HCT116 (cell line): Measurements from ENCODE around the gene IER3IP1. TPM values are rescaled to one million over a fixed set of nuclear protein-coding genes. Genes with fewer than 3 reads are reported as not detected.

Source experiments
- ATAC-seq: fragments of 200-7000 bp; cut with Tn5 transposase; 2 replicates; pipeline ENCODE4 v1.9.1; 2020; ENCODE audit warnings: mild to moderate bottlenecking, moderate library complexity
- BruUV-seq: library from RNA; stranded (reverse); fragments of 400-500 nt; replicated peaks from 2 replicates; lab custom pipeline; 2021; lab: Mats Ljungman, UMichigan
- CTCF ChIA-PET: fragments of 300-600 bp; sonication (Branson Sonifier 250); formaldehyde crosslinking; loops from one replicate; lab custom pipeline; 2021; ENCODE audit warnings: antibody characterized with exemption; lab: Charles Lee
- POLR2A ChIA-PET: fragments of 300-600, 350-600 bp; sonication (Branson Sonifier 250); formaldehyde crosslinking; loops from one replicate; lab custom pipeline; 2021; ENCODE audit warnings: antibody characterized with exemption; lab: Charles Lee
- RAD21 ChIA-PET, 2 experiments: fragments of 300-600 bp; sonication (Branson Sonifier 250); formaldehyde crosslinking; loops; one replicate each; lab custom pipeline; 2023; ENCODE audit warnings: low total read pairs in 2 of 2; ENCODE audit not compliant: uncharacterized antibody in 2 of 2, unreplicated experiment in 2 of 2, low non-redundant PET in 1 of 2; lab: Charles Lee
- DNase-seq: peaks from one replicate; pipeline ENCODE4 v3.0.0-alpha.2; 2010; ENCODE audit warnings: low read depth, low spot score
- H2AFZ ChIP-seq: fragments of 200-600 bp; shearing (Covaris generic), sonication (generic); 2 replicates; pipeline ENCODE4 v1.6.1; 2017; ENCODE audit warnings: low read depth, mixed run types, mixed read lengths, antibody characterized with exemption, low read length; ENCODE audit not compliant: poor library complexity, severe bottlenecking
- H3K27ac ChIP-seq: 2 replicates; pipeline ENCODE4 v1.5.1; 2012; ENCODE audit warnings: low read depth, low read length
- H3K27me3 ChIP-seq: fragments of 200-600 bp; sonication (generic); 2 replicates; pipeline ENCODE4 v1.6.1; 2016; ENCODE audit warnings: mixed run types, low read length, mixed read lengths; ENCODE audit not compliant: insufficient read depth
- H3K36me3 ChIP-seq, 2 experiments: fragments of 200-500 bp in 1 of 2; fragments of 200-600 bp in 1 of 2; sonication (Bioruptor generic) in 1 of 2; sonication (generic) in 1 of 2; 2 replicates each; pipeline versions ENCODE4 v1.5.1 to v1.6.1; 2014 to 2016; ENCODE audit warnings: low read length in 2 of 2, inconsistent platforms in 1 of 2, mixed read lengths in 1 of 2, mixed run types in 1 of 2; ENCODE audit not compliant: insufficient read depth in 2 of 2, control insufficient read depth in 1 of 2
- H3K4me1 ChIP-seq, 2 experiments: fragments of 200-600 bp in 1 of 2; sonication (generic) in 1 of 2; 2 replicates each; pipeline versions ENCODE4 v1.5.1 to v1.6.1; 2012 to 2017; ENCODE audit warnings: low read length in 2 of 2, inconsistent platforms in 1 of 2, mild to moderate bottlenecking in 1 of 2, mixed read lengths in 1 of 2, mixed run types in 1 of 2, moderate library complexity in 1 of 2; ENCODE audit not compliant: insufficient read depth in 2 of 2, control insufficient read depth in 1 of 2
- H3K4me2 ChIP-seq: fragments of 200-600 bp; sonication (generic); 2 replicates; pipeline ENCODE4 v1.6.1; 2017; ENCODE audit warnings: mixed run types, low read length, mixed read lengths
- H3K4me3 ChIP-seq, 2 experiments: fragments of 200-600 bp in 1 of 2; sonication (generic) in 1 of 2; replicated peaks in 1 of 2; 2 replicates each; pipeline ENCODE4 v1.5.1; 2011 to 2016; ENCODE audit warnings: low read length in 2 of 2, control low read depth in 1 of 2, low read depth in 1 of 2, mild to moderate bottlenecking in 1 of 2, mixed read lengths in 1 of 2, mixed run types in 1 of 2
- H3K79me2 ChIP-seq: fragments of 200-600 bp; sonication (generic); 2 replicates; pipeline ENCODE4 v1.6.1; 2017; ENCODE audit warnings: mild to moderate bottlenecking, mixed run types, low read length, moderate library complexity, mixed read lengths; ENCODE audit not compliant: insufficient read depth
- H3K9ac ChIP-seq: fragments of 200-600 bp; sonication (generic); 2 replicates; pipeline ENCODE4 v1.6.1; 2016; ENCODE audit warnings: low read length, mixed read lengths
- H3K9me2 ChIP-seq: fragments of 200-600 bp; sonication (generic), shearing (Covaris generic); 2 replicates; pipeline ENCODE4 v1.6.1; 2017; ENCODE audit warnings: mixed run types, mild to moderate bottlenecking, moderate library complexity; ENCODE audit not compliant: insufficient read depth
- H3K9me3 ChIP-seq, 2 experiments: fragments of 200-500 bp in 1 of 2; fragments of 200-600 bp in 1 of 2; sonication (Bioruptor generic) in 1 of 2; sonication (generic) in 1 of 2; 2 replicates each; pipeline ENCODE4 v1.6.1; 2014 to 2017; ENCODE audit warnings: low read length in 2 of 2, mixed read lengths in 2 of 2, inconsistent platforms in 1 of 2, low read depth in 1 of 2, mild to moderate bottlenecking in 1 of 2, mixed run types in 1 of 2, moderate library complexity in 1 of 2; ENCODE audit not compliant: control insufficient read depth in 1 of 2, insufficient read depth in 1 of 2
- H4K20me1 ChIP-seq: fragments of 200-600 bp; sonication (generic), shearing (Covaris generic); 2 replicates; pipeline ENCODE4 v1.6.1; 2017; ENCODE audit warnings: mixed run types, mild to moderate bottlenecking, moderate library complexity; ENCODE audit not compliant: insufficient read depth
- CBX3 ChIP-seq: IDR thresholded peaks from 2 replicates; pipeline ENCODE4 v1.6.1; 2012; ENCODE audit warnings: low read depth
- EZH2 ChIP-seq: fragments of 200-600 bp; sonication (generic); IDR thresholded peaks from 2 replicates; pipeline ENCODE4 v1.6.1; 2017; ENCODE audit warnings: antibody characterized with exemption, mixed run types
- EZH2phosphoT487 ChIP-seq: fragments of 200-600 bp; IDR thresholded peaks from 2 replicates; pipeline ENCODE4 v1.6.1; 2018; ENCODE audit warnings: antibody characterized with exemption, borderline replicate concordance
- JUND ChIP-seq: IDR thresholded peaks from 2 replicates; pipeline ENCODE4 v1.6.1; 2012
- POLR2A ChIP-seq: IDR thresholded peaks from 2 replicates; pipeline ENCODE4 v1.7.0; 2011; ENCODE audit warnings: borderline replicate concordance; ENCODE audit not compliant: insufficient read depth, insufficient read length; ENCODE audit errors: extremely low read depth
- SIN3A ChIP-seq: IDR thresholded peaks from 2 replicates; pipeline ENCODE4 v1.6.1; 2012; ENCODE audit warnings: low read depth
- SRF ChIP-seq: IDR thresholded peaks from 2 replicates; pipeline ENCODE4 v1.6.1; 2012; ENCODE audit warnings: low read depth
- YY1 ChIP-seq: IDR thresholded peaks from 2 replicates; pipeline ENCODE4 v1.6.1; 2011; ENCODE audit warnings: low read length, low read depth, moderate library complexity, mild to moderate bottlenecking; ENCODE audit not compliant: insufficient replicate concordance; ENCODE audit errors: extremely low read depth
- intact Hi-C: fragments of 100-400 bp; cut with micrococcal nuclease; formaldehyde crosslinking; loops from 2 replicates; pipeline ENCODE4 v1.10.0; 2022
- total RNA-seq: library from RNA; stranded (reverse); gene quantifications from one replicate; pipeline ENCODE4 v1.2.1, GENCODE V29; 2021; ENCODE audit not compliant: unreplicated experiment
- TF ChIP-seq, protein P1 (sequence below): IDR thresholded peaks from 2 replicates; pipeline ENCODE4 v1.6.1; 2012
- TF ChIP-seq, protein P2 (sequence below): IDR thresholded peaks from 2 replicates; pipeline ENCODE4 v1.6.1; 2011; ENCODE audit warnings: mild to moderate bottlenecking, low read length, moderate library complexity; ENCODE audit not compliant: insufficient replicate concordance; ENCODE audit errors: extremely low read depth
- TF ChIP-seq, protein P3 (sequence below): IDR thresholded peaks from 2 replicates; pipeline ENCODE4 v1.6.1; 2012

The IER3IP1 gene
- total RNA-seq, 1 experiment from 2014 or later = 12.0 TPM

DNA sequence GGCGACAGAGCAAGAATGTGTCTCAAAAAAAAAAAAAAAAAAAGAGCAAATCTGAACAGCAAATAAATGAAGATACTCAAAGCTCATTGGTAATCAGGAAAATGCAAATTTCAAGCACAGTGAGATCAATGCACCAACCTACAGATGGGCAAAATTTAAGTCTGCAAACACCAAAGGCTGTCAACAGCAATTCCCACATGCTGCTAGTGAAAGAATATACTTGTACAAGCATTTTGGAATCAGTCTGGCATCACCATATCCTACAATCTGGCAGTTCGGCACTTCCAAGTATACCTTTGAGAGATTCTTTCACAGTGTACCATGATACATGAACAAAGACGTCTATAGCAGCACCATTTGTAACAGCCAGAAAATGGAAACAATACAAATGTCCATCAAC is 30.0 kb downstream of the IER3IP1 start:
- H3K36me3 ChIP-seq = no peaks in the 10 kb centered on the region
- H3K9me3 ChIP-seq = no peaks in the 10 kb centered on the region
- CTCF ChIA-PET = no interaction called here

More for the DNA sequence above, 30.0 kb downstream of the IER3IP1 start:
- Histone ChIP-seq H3K4me2 (no peak overlapping the region), H3K27ac (no peak overlapping the region), H4K20me1 (no peaks in the 10 kb centered on the region), H3K27me3 (no peaks in the 10 kb centered on the region), H3K4me3 (no peak overlapping the region), H3K9ac (no peak overlapping the region), H3K4me1 (peaks cover 6 to 14% of the 10 kb centered on the region in 2 experiments; a peak in 2 of 4 replicates), H3K9me2 (no peaks in the 10 kb centered on the region), H3K79me2 (peaks cover 76% of the 10 kb centered on the region), H2AFZ (no peak overlapping the region)
- TF ChIP-seq, protein P1, sequence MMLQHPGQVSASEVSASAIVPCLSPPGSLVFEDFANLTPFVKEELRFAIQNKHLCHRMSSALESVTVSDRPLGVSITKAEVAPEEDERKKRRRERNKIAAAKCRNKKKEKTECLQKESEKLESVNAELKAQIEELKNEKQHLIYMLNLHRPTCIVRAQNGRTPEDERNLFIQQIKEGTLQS = no peak
- TF ChIP-seq POLR2A (no peak), SRF (no peak), SIN3A (no peak), CBX3 (no peak), EZH2phosphoT487 (no peak), JUND (no peak), EZH2 (no peak), YY1 (no peak)
- TF ChIP-seq, protein P2, sequence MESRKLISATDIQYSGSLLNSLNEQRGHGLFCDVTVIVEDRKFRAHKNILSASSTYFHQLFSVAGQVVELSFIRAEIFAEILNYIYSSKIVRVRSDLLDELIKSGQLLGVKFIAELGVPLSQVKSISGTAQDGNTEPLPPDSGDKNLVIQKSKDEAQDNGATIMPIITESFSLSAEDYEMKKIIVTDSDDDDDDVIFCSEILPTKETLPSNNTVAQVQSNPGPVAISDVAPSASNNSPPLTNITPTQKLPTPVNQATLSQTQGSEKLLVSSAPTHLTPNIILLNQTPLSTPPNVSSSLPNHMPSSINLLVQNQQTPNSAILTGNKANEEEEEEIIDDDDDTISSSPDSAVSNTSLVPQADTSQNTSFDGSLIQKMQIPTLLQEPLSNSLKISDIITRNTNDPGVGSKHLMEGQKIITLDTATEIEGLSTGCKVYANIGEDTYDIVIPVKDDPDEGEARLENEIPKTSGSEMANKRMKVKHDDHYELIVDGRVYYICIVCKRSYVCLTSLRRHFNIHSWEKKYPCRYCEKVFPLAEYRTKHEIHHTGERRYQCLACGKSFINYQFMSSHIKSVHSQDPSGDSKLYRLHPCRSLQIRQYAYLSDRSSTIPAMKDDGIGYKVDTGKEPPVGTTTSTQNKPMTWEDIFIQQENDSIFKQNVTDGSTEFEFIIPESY = no peak
- TF ChIP-seq, protein P3, sequence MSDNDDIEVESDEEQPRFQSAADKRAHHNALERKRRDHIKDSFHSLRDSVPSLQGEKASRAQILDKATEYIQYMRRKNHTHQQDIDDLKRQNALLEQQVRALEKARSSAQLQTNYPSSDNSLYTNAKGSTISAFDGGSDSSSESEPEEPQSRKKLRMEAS = no peak
- no peak for DNase-seq
- no TSS peak for BruUV-seq
- POLR2A ChIA-PET = no interaction called here
- RAD21 ChIA-PET = no interaction called here
- intact Hi-C loops = no loop called here
- ATAC-seq = no peak
